HG03342 (cell line): ENCODE measurements around the gene IER3.
A peak's percentile ranks its signal among the peaks of the same experiment; 100 is the strongest.

Experiments
- ATAC-seq: cut with Tn5 transposase; IDR thresholded peaks from one replicate; pipeline ENCODE4 v1.9.1; 2021; ENCODE audit warnings: mild to moderate bottlenecking, moderate library complexity; ENCODE audit not compliant: unreplicated experiment

IER3 gene, protein sequence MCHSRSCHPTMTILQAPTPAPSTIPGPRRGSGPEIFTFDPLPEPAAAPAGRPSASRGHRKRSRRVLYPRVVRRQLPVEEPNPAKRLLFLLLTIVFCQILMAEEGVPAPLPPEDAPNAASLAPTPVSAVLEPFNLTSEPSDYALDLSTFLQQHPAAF

DNA sequence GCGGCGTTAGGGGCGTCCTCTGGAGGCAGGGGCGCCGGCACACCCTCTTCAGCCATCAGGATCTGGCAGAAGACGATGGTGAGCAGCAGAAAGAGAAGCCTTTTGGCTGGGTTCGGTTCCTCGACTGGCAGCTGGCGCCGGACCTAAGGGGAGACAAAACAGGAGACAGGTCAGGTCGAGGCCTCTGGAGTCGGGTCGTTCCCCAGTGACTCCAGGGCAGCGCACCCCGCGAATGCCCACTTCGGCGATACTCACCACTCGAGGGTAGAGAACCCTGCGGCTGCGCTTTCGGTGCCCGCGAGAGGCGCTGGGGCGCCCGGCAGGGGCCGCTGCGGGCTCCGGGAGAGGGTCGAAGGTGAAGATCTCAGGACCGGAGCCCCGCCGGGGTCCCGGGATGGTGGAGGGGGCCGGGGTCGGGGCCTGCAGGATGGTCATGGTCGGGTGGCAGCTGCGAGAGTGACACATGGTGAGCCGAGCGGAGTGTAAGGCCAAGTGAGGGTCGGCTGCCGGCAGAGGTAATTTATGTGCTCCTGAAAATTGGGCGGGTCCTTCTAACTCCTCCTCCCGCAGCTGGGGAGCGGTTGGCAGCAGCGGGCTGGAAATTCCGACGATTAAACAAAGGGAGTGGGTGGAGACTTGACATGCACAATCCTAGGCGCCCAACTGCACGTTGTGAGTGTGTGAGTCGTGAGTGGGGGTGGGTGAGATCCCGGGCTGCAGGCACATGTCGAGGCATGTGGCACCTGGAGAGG lies at the start of gene IER3:
Gene IER3, minus strand, starts transcription at position 494 of the 752 bp plus-strand sequence. Its CDS starts 29 bp downstream, at position 465.
- ATAC-seq, result peak; percentile 32

- no peak for ATAC-seq
Measured at GRCh38 chr6:30793521-30794194, 49.3 kb upstream of the IER3 start.

DNA sequence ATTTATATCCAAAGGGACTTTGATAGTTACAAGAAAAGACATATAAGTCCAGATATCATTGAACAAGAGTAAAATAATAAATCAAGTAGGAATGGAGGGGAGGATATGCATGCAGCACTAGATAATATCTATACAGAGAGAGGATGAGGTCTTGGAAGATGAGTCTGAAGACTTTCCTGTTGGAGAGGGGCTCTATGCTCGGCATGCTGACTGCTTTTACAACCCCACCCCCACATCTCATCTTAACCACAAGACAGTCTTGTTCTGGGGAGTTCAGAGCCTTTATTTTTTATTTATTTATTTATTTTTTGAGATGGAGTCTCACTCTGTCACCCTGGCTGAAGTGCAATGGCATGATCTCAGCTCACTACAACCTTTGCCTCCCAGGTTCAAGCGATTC lies 48.4 kb upstream of the IER3 start:
- ATAC-seq, result no peak

DNA sequence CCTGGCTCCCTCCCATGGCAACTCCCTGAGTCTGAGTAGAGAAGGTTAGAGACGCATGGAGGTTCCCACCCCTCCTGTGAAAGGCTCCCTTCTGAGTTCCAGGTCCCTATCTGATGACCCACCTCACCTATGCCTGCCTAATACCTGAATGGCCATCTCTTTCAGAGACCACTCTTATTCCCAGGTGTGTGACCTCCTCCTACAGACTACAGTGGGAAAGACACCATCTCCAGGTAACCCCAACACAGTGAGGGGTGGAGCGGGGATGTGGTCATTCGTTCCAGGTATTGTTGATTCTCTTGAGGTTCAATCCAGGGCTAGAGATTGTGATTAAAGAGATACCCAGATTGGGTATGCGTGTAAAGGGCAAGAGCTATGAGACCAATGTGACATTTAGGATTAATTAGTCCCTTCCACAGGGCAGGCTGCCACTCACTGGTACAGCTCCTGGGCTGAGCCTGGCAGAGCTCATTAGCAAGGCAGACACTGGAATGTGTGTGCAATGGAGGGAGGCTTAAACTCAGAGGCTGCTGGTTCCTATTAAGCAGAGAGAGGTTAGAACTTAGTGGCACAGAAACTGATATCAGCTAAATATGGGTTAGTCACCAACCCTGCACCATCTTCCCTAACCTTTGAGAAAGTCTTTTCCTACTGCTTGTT lies 46.5 kb upstream of the IER3 start:
- ATAC-seq, result no peak

GRCh38 chr6:30789606-30790005 lies 45.3 kb upstream of the IER3 start:
- no peak for ATAC-seq

- no peak for ATAC-seq
Measured at GRCh38 chr6:30787954-30788353, 43.6 kb upstream of the IER3 start.

DNA sequence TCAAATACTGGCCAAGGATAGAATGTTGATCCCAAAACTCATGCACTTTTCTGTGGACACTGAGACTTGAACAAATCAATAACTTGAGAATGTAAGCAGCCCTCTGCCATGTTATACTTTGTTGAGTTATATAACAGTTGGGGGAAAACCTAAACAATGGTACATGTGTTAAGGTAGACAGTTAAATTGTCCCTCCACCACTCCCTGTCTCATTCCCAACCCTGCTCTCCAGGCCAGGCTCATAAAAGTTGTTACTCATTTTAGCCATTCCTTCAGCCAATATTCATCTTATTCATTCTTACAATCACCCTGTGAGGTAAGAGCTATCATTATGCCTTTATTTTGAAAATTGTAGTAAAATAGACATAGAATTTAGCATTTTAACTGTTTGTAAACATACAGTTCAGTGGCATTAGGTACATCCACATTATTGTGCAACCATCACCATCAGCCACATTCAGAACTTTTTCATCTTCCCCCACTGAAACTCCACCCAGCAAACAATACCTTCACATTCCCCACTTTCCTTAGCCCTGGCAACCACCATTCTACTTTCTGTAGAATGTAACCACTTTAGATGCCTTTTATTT lies 38.2 kb upstream of the IER3 start:
- ATAC-seq, result no peak

GRCh38 chr6:30781743-30782424 lies 37.5 kb upstream of the IER3 start:
- ATAC-seq, result no peak

GRCh38 chr6:30781395-30781742 lies 37.0 kb upstream of the IER3 start:
- no peak for ATAC-seq

DNA sequence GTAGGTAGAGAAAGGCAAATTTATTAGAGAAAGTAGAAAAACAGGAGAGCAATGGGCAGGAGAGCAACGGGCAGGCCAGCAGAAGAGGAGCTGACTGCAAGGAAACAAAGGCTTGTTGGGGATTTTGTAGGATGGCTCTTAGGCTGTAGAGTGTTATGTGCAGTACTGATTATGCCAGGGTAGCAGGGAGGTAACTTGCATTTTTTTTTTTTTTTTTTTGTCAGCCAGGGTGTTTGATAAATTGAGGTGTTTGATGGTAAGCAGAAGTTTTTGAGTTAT lies 36.2 kb upstream of the IER3 start:
- ATAC-seq, result no peak

DNA sequence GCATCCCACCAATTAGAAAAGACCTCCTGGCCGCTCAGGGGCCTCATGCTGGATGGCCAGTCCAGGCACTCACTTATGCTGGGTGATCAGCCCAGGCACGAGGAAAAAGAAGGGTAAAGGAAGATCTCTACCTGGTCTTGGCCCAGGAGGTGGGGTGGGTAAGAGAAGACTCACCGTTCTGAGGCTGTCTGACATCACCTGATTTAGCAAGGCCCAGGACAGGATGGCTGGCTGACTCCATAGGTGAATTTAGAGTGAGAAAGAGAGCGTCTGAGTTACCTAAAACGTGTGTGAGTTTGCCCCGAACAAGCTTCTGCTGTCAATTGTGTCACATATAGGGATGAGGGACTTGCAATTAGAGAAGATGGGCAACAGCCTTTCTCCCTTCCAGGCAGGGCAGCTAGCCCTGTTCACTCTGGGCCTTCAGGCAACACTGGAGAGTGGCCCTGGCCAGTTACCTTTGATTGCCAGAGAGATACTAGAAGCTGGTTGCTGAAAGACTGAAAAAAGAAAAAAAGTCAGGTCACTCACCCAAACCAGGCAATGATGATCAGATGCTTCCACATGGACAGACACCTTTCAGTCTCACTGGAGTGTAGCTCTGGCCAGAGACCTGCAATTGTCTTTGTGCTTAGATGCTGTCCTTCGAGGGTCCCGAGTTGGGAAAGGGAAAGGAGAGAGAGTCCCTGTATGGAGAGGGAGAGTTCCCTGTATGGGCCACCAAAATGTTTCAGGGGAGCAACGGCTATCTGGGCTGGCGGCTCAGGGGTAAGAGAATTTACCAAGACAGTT lies 35.7 kb upstream of the IER3 start:
- no peak for ATAC-seq

DNA sequence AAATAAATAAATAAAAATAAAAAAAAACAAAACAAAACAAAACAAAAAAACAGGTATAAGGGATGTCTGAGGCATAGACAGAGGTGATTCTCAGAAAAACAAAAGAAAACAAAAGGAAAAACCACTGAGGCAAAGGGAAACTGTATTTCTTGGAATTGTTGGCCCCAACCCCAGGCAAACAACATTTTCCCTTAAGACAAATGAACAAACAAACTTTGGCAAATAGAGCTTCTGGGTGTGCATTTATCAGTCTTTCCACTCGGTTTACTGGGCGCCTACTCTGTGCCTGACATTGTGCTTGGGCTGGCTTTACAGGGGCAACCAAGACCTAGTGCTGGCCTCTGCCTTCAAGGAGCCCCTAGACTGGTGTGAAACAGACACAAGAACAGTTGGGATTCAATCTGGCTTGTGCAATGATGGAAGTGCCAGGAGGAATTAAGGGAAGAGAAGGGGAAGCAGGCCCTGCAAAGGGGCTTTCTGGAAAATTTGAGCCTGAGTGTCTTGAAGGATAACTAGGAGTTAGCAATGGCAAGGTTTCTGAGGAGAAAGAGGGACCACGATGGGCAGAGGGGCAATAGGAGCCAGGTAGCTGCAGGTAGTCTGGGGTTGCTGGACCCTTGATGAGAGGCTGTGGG lies 33.8 kb upstream of the IER3 start:
- no peak for ATAC-seq

DNA sequence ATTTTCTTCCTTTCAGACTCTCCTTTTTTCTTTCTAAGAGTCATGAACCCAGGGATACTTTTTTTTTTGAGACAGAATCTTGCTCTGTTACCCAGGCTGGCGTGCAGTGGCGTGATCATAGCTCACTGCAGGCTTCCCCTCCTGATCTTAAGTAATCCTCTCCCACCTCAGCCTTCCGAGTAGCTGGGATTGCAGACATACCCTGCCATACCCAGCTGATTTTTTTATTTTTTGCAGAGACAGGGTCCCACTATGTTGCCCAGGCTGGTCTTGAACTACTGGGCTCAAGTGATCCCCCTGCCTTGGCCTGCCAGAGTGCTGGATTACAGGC lies 32.8 kb upstream of the IER3 start:
- no peak for ATAC-seq

GRCh38 chr6:30776390-30777154 lies 32.2 kb upstream of the IER3 start:
- ATAC-seq, result no peak

DNA sequence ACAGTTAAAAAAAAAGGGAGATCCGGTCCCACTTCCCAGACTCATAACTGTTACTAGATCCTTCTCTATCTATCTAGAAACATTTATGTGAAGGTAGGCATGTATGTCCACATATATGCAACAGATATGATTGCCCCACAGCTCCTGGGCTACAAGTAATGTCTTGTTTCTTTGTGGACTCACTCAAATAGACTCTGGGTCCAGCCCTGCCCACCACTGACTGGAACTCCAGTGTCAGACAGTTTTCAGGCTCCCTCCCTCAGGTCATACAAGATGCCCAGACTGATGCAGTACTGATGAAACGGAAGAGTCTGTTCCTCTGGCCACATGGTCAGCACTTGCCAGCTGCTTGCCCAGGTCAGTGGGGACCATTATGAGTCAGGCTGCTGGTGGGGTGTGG lies 30.8 kb upstream of the IER3 start:
- no peak for ATAC-seq

DNA sequence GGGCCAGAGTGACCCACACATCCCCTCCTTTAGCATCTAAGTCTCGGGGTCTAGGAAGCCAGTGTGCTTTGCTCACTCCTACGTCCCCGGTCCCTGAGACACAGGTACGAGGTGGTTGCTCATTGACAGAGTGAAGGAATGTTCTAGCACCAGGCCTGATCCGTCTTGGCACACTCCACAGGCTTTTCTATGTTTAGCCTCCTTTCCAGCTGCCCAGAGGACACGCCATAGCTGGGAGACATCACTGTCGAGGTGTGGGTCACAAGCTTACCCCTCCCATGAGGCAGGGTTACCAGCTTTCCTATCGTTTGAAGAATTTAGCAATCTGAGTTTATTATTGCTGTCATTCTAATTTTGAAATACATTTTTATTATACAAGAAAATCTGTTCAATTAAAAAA lies 30.4 kb upstream of the IER3 start:
- ATAC-seq, result no peak

DNA sequence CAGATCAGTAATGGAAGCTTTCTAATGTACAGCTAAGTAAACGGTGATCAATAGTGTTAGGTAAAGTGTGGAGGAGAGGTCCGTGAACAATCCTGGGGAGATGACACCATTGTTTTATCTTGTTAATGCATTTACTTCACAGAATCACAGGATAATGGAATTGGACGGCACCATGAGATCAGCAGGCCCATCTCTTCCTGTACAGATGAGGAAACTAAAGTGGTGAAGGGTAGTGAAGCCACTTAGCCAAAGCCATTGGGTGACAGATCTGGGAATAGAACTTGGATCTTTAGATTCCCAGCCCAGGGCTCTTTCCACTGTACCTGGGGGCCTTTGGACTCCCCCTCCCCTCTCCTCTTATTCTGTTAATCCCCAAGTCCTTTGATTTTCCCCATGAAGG lies 26.2 kb upstream of the IER3 start:
- no peak for ATAC-seq

GRCh38 chr6:30769853-30770524 lies 25.6 kb upstream of the IER3 start:
- no peak for ATAC-seq
